NCI-H1417 treated with DMSO at 0.1 percent for 48 hours (cell line): Measurements from ENCODE around the gene HOXD9.

Experiments
- DNase-seq: peaks from one replicate; lab custom pipeline; 2025; lab: John Stamatoyannopoulos, UW

The HOXD9 gene

DNA sequence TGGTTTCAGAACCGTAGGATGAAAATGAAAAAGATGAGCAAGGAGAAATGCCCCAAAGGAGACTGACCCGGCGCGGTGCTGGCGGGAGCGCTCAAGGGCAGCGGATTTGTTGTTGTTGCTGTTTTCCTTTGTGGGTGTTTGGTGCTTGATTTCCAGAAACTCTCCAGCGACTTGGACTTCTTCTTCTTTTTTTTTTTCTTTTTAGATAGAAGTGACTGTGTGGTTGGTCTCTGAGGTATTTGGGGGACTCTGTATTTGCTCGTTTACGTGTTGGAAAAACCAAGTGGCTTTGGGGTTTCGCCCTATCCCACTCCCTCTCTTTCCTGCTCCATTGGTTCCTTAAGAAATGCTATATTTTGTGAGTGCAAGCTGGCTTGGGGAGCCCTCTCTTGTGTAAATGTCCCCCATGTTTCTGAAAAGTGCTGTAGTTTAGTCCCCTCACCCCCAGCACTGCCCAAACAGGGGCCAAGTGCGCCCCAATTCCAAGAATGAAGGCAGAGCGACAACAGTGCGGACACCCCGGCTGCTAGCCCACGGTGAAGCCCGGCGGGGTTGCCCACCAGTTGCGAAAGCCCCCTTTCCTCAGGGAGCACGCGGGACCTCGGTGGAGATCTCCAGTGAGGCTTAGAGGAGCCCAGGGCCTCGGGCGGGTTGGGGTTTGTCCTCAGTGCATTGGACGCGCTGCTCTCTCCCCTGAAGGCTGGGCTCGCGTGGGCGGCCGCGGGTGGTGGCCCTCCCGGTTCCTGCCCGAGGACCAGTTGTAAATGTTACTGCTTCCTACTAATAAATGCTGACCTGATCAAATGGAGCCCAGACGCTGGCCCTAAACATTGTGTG is 1.8 kb downstream of the HOXD9 start:
- no peak for DNase-seq

DNA sequence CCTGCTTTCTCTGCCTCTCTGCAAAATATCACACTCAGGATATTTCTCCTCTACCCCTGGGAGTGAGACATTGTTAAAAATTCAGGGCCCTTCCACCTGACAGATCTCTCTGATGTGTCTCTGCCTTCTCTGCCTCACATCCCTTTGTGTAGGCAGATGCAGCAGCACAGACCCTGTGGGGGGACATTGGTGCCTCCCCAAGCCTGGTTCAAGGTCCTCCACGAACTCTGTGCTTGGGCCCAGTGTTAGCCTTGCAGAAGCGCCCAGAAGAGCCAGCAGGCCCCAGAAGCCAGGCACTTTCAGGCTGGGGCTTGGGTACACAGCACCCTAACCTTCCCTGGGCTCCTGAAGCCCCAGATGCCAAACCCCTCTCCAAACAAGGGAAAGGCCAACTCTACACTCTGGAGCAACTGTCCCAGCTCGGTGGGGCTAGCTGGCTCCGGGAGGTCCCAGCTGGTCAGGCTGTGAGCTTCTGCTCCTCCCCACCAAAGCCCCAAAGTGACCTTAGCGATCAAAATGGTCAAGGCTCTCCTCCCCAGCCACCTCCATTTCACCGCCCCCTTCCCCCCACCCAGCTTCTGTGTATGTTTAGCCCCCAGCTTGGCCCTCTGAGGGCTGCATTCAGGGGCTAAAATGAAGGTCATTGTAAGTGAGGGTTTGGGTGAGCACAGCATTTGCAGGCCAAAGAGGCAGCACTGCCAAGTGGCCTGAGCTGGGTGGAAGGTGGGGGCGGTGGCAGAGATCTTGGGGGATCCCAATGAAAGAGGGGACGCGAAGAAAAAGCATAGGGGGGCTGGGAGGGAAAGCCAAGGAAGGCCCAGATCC is 2.6 kb downstream of the HOXD9 start:
- DNase-seq = no peak

- no peak for DNase-seq
Observed at GRCh38 chr2:176125772-176126054, 3.2 kb downstream of the HOXD9 start.

DNA sequence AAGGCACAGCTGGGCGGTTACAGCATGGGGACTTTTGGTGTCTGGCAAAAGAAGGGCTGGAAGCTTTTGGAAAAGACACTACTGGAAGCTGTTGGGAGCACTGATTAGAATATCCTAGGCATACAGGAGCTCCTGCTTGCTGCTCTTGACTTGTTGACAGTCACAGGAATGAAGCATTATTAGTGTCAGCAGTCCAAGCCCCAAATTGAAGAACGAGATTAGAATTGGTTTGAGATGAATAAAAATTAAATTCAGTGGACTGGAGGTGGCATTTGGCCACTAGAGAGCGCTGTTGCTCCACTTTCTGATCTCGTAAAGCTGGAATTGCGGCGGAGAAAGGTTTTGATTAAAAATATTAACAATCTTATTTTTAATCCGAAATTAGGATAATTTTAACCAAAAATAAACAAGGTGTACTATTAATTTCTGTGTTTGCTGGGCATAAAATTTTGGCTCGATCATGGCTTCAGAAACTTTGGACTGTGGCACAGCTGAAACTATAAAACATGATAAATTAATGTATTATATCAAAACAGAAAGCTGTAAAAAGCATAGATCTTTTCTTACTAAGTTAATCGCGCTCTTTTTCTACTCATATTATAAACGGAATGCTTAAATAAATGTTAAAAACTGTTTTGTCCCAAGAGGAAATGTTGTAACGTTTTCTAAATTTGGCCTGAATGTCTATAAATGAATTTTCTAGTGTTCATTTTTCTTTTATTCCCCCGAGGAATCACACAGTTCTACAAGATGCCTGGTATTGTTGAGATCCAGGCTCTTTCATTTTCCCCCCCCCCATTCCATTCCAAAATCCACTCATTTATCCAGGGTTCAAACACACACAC is 4.6 kb downstream of the HOXD9 start:
- peak; percentile 27 for DNase-seq

DNA sequence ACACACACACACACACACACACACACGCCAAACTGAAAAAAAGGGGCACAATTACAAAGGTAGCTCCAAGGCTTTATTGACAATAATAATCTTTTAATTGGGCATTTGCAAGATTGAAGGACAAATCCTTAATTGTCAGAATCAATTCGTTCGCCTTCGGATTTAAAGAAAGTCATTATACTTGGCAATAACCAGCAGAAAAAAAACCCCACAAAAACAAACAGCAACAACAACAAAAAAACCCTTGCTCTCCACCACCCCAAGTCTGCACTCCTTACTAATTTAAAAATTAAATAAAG is 5.2 kb downstream of the HOXD9 start:
- no peak for DNase-seq

DNA sequence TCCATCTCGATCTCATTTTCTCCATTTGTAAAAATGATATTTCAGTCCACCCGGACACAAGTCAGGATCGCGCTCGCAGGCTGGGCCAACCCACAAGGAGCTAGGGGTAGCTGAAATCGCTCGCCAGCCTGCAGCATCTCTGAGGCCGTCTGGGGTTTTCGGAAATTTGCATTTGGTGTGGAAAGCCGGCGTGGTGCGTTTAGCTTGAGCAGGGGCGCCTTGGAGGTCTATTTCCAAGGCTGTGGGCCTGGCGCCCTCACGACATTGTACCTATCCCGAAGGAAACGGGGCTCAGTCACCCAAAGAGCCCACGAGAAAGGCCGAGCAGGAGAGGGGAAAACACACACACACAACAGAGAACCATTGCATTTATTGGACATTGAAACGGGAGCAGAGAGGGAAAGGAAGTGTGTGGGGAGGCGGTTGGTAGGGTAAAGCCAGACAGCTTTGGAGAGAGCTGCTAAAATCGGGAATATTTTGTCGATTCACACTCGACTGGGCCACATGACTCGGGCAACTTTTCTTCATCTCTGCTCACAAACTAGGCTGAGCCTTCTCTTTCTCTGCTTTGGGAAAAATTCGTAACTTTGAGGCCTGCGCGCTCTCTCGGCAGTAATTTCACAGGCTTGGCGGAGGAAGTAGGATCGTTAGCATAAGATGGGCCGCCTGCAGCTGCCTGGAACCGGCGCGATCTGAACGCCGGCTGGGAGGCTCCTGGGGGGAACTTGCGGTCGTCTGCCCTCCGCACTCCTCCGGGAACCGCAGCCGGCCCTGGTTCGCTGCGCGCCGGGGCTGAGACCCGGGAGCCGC is 5.9 kb downstream of the HOXD9 start:
- no peak for DNase-seq

DNA sequence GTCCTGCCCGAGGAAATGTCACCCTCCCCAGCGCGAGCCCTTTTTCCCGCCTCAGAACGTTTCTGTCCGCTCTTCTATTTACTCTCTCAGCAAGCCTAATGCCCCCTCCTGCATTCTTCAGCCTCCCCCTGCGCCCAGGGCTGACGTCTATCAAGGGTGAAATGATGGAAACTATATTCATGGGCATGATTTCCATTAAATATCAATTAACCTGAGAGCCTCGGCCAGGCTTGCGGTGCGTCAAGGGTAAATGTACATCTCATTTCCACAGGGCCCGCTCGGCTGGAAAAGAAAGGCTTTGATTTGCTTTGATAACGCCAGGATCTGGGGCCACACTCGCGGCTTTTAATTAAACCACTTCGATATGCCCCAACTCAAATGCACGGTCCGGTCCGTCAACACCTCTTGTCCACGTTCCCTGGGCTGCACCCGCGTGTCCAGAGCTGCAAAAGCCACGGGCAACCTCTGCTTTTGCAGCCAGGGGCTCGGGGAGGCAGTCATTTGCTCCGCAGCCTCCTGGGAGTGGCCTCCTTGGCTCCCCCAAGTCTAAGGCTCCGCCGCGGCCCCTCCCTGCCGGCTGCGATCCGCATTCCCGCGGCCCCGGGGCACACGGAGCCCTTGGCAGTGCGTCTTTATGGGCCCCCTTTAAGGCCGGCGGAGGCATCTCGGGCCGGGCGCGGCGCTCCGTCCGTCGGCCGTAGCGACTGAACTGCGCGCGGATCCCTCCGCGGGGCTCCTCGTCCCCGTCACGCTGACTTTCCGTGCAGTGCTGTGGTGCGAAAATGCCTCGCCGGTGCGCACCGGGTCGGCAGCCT is 6.7 kb downstream of the HOXD9 start, which contains the start of gene HOXD8:
HOXD8 (plus strand) TSS at position 724 of the 815 bp plus-strand sequence. CDS start 662 bp downstream, outside the sequence.
- peak; percentile 43 for DNase-seq

GRCh38 chr2:176129813-176130146 is 7.3 kb downstream of the HOXD9 start:
- no peak for DNase-seq

DNA sequence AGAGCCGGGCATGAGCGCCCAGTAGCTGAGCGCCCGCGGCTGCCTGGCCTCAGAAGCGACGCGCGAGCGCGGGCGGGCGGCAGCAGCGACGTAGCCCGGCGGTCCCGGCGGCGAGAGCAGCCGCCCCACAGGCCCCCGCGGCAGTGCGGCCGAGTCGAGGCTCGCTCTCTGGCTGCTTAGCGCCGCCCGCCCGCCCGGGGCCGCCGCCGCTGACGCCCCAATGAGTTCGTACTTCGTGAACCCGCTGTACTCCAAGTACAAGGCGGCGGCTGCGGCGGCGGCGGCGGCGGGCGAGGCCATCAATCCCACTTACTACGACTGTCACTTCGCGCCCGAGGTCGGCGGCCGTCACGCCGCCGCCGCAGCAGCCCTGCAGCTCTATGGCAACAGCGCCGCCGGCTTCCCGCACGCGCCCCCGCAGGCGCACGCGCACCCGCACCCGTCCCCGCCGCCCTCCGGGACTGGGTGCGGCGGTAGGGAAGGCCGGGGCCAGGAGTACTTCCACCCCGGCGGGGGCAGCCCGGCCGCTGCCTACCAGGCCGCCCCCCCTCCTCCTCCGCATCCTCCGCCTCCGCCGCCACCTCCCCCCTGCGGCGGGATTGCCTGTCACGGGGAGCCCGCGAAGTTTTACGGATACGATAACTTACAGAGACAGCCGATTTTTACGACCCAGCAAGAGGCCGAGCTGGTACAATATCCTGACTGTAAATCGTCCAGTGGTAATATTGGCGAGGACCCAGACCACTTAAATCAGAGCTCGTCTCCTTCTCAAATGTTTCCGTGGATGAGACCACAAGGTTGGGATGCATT is 7.8 kb downstream of the HOXD9 start:
- DNase-seq = no peak

- DNase-seq = no peak
Observed at GRCh38 chr2:176130957-176131847, 8.7 kb downstream of the HOXD9 start.

DNA sequence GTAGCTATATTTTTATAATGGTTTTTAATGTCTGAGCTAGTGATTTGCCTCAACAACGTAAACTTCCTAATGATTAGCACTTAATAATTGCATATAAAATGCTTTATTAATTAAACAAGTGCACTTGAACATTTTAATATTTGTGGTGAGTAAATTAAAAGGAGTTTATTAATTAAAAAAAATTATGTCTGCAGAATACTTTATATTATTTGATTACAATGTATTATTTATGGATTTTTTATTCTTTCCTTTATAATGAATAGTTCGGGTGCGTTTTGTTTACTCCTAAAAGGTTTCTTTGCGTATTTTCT is 9.3 kb downstream of the HOXD9 start:
- DNase-seq = no peak

DNA sequence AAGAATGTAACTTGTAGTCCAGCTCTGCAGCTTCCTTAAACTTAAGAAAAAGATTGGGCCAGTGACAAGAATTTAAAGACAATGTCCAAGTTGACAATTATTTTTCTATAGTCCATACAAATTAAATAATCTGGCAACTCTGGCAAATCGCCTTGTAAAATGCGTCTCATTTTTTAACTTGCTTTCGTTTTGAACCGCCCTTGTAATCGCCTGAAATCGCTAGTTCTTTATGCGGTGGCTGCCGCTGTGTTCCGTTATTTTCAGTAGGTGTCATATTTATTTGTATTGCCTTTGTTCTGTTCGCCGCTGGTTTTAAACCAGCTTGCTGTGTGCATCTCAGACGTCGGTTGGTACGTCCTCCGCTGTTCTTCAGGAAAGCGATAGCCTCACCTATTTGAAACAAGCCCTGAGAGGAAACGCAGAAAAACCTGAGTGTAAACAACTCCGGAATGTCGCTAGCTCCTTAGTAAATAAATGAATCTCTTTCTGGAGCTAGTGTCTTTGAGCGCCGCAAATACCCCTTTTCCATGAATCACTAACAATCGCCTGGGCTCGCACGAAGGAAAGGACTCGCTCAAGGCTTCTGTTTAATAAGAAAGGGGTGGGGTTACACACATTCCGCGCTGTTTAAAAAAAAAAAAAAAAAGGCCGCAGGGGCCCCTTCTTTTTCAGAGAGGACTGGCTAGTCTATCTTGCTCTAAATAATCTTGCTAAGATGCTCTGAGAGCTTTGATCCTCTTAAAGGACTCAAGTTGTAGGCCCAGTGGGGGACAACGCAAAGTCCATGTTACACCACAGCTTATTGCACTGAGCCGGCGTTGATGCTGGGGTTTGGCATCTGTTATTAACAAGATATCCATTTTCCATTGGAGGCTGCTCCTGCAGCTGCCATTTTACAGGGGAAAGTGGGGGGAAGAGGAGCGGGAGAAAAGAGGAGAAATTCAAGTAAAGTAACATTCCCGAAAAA is 10.0 kb downstream of the HOXD9 start:
- no peak for DNase-seq

GRCh38 chr2:176133389-176133788 is 10.9 kb downstream of the HOXD9 start:
- no peak for DNase-seq

- DNase-seq = no peak
Observed at GRCh38 chr2:176134035-176134434, 11.5 kb downstream of the HOXD9 start.

GRCh38 chr2:176135035-176135440 is 12.5 kb downstream of the HOXD9 start:
- DNase-seq = no peak

DNA sequence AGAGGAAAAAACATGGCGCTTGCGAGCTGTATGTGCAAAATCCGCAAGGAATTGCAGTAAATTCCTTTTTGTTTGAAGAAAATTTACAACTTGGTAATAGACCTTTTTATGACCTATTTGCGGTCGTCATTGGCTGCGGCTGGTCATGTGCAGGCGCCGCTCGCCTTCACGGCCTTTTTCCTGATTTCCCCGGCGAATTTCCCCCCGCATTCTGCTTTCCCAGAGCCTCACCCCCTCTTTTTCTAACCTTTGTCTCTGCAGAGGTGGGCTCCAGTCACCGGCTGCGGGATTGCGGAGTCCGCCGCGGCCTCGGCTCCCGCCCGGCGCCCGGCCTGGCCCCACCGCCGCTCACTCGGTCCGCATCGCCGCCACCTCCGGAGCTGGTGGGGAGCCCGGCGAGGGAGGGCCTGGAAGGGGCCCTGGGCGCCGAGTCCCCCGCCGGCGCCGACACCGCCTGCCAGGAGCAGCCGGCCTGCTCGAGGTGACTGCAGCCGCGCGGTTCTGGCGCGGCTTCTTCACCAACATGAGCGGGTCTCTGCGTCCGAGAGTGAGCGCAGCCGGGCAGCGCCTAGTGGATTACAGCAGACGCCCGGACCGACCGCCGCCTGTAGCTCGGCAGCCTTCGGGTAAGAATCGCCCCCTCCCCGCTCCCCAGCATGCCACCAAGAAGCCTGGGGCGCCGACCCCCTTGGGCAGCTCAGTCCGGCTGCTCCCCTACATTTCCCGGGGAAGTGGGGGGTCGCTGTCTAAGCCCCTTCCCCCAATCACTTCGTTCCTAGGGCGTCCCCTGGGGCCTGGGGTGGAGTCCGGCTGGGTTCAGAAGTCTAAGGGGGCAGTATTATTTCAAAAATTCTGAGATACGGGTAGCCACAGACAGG is 14.1 kb downstream of the HOXD9 start:
- DNase-seq = no peak

GRCh38 chr2:176137252-176137580 is 14.7 kb downstream of the HOXD9 start:
- no peak for DNase-seq
